ENCODE data around the gene TRPM1. TPM values are rescaled to one million over a fixed set of nuclear protein-coding genes. Genes with fewer than 3 reads are reported as not detected.

TRPM1 gene
- total and polyA plus RNA-seq, 9 of the 15 experiments (the other 6 are each of a cell fraction or from before 2014, with no cell fraction given), result 0.01 to 0.06 (median 0.03) TPM; not detected in 5

DNA sequence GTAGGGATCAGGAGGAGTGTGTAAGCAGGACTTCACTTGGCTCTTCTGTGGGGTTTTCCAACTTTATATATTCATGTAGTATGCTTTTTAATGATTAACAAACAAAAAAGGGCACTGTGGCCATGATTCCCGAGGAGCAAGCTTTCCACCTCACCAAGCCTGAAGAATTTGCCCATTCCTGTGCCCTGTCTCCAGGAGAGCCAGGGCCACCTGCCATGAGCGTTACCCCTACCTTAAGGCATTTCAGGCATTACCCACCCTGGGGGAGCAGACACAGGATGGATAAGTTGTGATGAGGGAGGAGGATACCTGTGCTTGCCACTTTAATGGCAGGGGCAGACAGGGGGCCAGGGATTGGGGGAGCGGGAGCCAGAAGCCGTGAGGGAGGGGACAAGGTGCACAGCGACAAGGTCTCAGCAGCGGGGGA lies 3.0 kb downstream of the TRPM1 start (continued):
- TF ChIP-seq POU5F1 (IDR thresholded peaks at IDR 0.05; ENCODE audit: borderline replicate concordance, low read depth, low read length, partially characterized antibody) (no peak), TAF7 (tag; IDR thresholded peaks at IDR 0.05) (no peak), PHF8 (IDR thresholded peaks at IDR 0.05; ENCODE audit: borderline replicate concordance, low read length) (no peak), PTTG1 (tag; IDR thresholded peaks at IDR 0.05; ENCODE audit: low read depth) (no peak)
- TF ChIP-seq, protein P1, sequence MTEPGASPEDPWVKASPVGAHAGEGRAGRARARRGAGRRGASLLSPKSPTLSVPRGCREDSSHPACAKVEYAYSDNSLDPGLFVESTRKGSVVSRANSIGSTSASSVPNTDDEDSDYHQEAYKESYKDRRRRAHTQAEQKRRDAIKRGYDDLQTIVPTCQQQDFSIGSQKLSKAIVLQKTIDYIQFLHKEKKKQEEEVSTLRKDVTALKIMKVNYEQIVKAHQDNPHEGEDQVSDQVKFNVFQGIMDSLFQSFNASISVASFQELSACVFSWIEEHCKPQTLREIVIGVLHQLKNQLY (CRISPR knock-in tag; conservative IDR thresholded peaks at IDR 0.05), result no peak

DNA sequence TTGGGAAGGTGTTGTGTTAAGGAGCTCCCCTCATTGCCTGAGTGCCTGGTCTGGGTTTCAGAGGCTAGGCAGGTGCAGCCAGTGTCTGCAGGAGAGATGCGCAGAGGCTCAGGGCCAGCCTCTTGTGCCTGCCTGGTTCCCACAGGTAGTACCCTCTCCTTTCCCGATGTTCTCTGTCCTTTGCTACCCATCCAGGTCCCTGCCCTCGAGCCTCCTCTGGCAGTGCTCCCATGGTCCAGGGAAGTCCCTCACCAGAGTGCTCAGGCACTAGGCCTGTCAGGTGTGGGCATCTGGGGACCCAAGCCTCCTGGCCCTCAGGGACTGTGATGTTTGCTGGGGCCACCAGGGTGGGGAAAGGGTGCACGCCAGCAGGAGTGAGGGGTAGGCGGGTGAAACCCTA lies 5.0 kb downstream of the TRPM1 start:
- FAIRE-seq (no peak), DNase-seq (ENCODE audit: extremely low read depth in 1 of 4, low spot score in 3 of 4) (no peak), ATAC-seq (no peak)
- no peaks in the 10 kb centered on the region for H3K9me1 ChIP-seq (ENCODE audit: control insufficient read depth, insufficient read depth, low read length)
- 2% methylated on average over 5 of the region's 5 CpGs for WGBS (ENCODE audit: insufficient coverage, low coverage, missing lambda C conversion rate)
- H2AFZ ChIP-seq (ENCODE audit: low read depth, low read length), result no peak overlapping the region
- H3K27me3 ChIP-seq (ENCODE audit: control insufficient read depth in 2 of 2, insufficient read depth in 2 of 2, low read length in 2 of 2), result peaks cover 10 to 39% of the 10 kb centered on the region in 2 experiments; a peak in 4 of 5 replicates
- no peaks in the 10 kb centered on the region for H3K36me3 ChIP-seq (ENCODE audit: control insufficient read depth, insufficient read depth, low read length)
- no TSS peak for BruUV-seq (replicated peaks)
- no peaks in the 10 kb centered on the region for H3K4me1 ChIP-seq (replicated peaks in 1 of 2; ENCODE audit: control insufficient read depth in 2 of 2, insufficient read depth in 2 of 2, low read length in 2 of 2)
- no peaks in the 10 kb centered on the region for H3K9me3 ChIP-seq (replicated peaks; ENCODE audit: control insufficient read depth, insufficient read depth, low read depth, low read length)
- H3K4me2 ChIP-seq (ENCODE audit: insufficient read depth, low read length), result no peak overlapping the region
- no peak overlapping the region for H3K4me3 ChIP-seq
- ChIA-PET POLR2A (interaction anchor here (0.6 to 0.7 kb wide), 2 partner anchors 13 to 25 kb away, joined by 3 read pairs; no protein-coding TSS in a partner anchor), CTCF (ENCODE audit: low intra/inter-chr PET ratio) (no interaction called here)
- no peak overlapping the region for H3K27ac ChIP-seq (ENCODE audit: extremely low read depth, low read depth, low read length)
- peaks cover 6% of the 10 kb centered on the region; the same call in 1 of the 2 replicates for H4K20me1 ChIP-seq (replicated peaks; ENCODE audit: control insufficient read depth, insufficient read depth, low read length)
- H3K79me2 ChIP-seq (ENCODE audit: control insufficient read depth, insufficient read depth, low read length), result no peaks in the 10 kb centered on the region
- TF ChIP-seq, protein P2, sequence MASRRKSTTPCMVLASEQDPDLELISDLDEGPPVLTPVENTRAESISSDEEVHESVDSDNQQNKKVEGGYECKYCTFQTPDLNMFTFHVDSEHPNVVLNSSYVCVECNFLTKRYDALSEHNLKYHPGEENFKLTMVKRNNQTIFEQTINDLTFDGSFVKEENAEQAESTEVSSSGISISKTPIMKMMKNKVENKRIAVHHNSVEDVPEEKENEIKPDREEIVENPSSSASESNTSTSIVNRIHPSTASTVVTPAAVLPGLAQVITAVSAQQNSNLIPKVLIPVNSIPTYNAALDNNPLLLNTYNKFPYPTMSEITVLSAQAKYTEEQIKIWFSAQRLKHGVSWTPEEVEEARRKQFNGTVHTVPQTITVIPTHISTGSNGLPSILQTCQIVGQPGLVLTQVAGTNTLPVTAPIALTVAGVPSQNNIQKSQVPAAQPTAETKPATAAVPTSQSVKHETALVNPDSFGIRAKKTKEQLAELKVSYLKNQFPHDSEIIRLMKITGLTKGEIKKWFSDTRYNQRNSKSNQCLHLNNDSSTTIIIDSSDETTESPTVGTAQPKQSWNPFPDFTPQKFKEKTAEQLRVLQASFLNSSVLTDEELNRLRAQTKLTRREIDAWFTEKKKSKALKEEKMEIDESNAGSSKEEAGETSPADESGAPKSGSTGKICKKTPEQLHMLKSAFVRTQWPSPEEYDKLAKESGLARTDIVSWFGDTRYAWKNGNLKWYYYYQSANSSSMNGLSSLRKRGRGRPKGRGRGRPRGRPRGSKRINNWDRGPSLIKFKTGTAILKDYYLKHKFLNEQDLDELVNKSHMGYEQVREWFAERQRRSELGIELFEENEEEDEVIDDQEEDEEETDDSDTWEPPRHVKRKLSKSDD (conservative IDR thresholded peaks at IDR 0.05; ENCODE audit: low read length), result no peak
- TF ChIP-seq ZNF282 (CRISPR knock-in tag; IDR thresholded peaks at IDR 0.05) (no peak), PCBP2 (IDR thresholded peaks at IDR 0.05; ENCODE audit: low read depth, low read length, poor library complexity, severe bottlenecking) (no peak), ZNF431 (CRISPR knock-in tag; IDR thresholded peaks at IDR 0.05) (no peak), ARID1B (IDR thresholded peaks at IDR 0.05) (no peak), ZBTB7A (IDR thresholded peaks at IDR 0.05; ENCODE audit: borderline replicate concordance, control insufficient read depth, low read depth, low read length) (no peak), EP400 (IDR thresholded peaks at IDR 0.05) (no peak)
- TF ChIP-seq, protein P3, sequence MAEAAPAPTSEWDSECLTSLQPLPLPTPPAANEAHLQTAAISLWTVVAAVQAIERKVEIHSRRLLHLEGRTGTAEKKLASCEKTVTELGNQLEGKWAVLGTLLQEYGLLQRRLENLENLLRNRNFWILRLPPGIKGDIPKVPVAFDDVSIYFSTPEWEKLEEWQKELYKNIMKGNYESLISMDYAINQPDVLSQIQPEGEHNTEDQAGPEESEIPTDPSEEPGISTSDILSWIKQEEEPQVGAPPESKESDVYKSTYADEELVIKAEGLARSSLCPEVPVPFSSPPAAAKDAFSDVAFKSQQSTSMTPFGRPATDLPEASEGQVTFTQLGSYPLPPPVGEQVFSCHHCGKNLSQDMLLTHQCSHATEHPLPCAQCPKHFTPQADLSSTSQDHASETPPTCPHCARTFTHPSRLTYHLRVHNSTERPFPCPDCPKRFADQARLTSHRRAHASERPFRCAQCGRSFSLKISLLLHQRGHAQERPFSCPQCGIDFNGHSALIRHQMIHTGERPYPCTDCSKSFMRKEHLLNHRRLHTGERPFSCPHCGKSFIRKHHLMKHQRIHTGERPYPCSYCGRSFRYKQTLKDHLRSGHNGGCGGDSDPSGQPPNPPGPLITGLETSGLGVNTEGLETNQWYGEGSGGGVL (CRISPR knock-in tag; IDR thresholded peaks at IDR 0.05), result no peak
- in situ Hi-C loops (cut with MboI), result no loop called here
- intact Hi-C loops (cut with micrococcal nuclease), result no loop called here
- no peak overlapping the region for H3K9ac ChIP-seq (ENCODE audit: insufficient read depth in 1 of 2, low read depth in 2 of 2, low read length in 2 of 2)
